ENCODE results near the gene CDK19.
A peak's percentile ranks its signal among the peaks of the same experiment; 100 is the strongest.

CDK19 gene

GRCh38 chr6:110815411-110816409 lies at the start of gene CDK19:
Gene CDK19, minus strand, starts transcription at chr6:110815469. Its CDS starts 333 bp downstream, at chr6:110815136.
- peak; percentile 92 for ATAC-seq
- TF ChIP-seq GLIS3 (CRISPR knock-in tag; IDR thresholded peaks at IDR 0.05) (no peak), ZNF70 (CRISPR knock-in tag; IDR thresholded peaks at IDR 0.05) (no peak), POU6F1 (CRISPR knock-in tag; IDR thresholded peaks at IDR 0.05; ENCODE audit: borderline replicate concordance, low read depth) (no peak), ZNF8 (CRISPR knock-in tag; IDR thresholded peaks at IDR 0.05) (no peak), CSDC2 (CRISPR knock-in tag; IDR thresholded peaks at IDR 0.05) (no peak), TOX (CRISPR knock-in tag; IDR thresholded peaks at IDR 0.05; ENCODE audit: borderline replicate concordance) (no peak)

GRCh38 chr6:110864824-110865223 lies 49.6 kb upstream of the CDK19 start:
- ATAC-seq = no peak
- TF ChIP-seq ZNF565 (CRISPR knock-in tag; conservative IDR thresholded peaks at IDR 0.05; ENCODE audit: low read depth) = no peak
- no peak for TF ChIP-seq ZFP3 (CRISPR knock-in tag; IDR thresholded peaks at IDR 0.05)
- TF ChIP-seq ESRRG (CRISPR knock-in tag; IDR thresholded peaks at IDR 0.05) = no peak
- TF ChIP-seq PPARA (CRISPR knock-in tag; IDR thresholded peaks at IDR 0.05; ENCODE audit: borderline replicate concordance) = no peak
- no peak for TF ChIP-seq ZNF70 (CRISPR knock-in tag; IDR thresholded peaks at IDR 0.05)
- no peak for TF ChIP-seq BACH2 (CRISPR knock-in tag; IDR thresholded peaks at IDR 0.05; ENCODE audit: borderline replicate concordance)
- no peak for TF ChIP-seq CSDC2 (CRISPR knock-in tag; IDR thresholded peaks at IDR 0.05)
- no peak for TF ChIP-seq RARB (CRISPR knock-in tag; IDR thresholded peaks at IDR 0.05)
- TF ChIP-seq ZFP30 (CRISPR knock-in tag; IDR thresholded peaks at IDR 0.05) = no peak
- no peak for TF ChIP-seq ZC3H10 (CRISPR knock-in tag; IDR thresholded peaks at IDR 0.05)
- no peak for TF ChIP-seq ISL1 (CRISPR knock-in tag; IDR thresholded peaks at IDR 0.05)
- TF ChIP-seq TCF4 (CRISPR knock-in tag; IDR thresholded peaks at IDR 0.05; ENCODE audit: borderline replicate concordance) = no peak
- no peak for TF ChIP-seq POU6F1 (CRISPR knock-in tag; IDR thresholded peaks at IDR 0.05; ENCODE audit: borderline replicate concordance, low read depth)
- no peak for TF ChIP-seq SNAI2 (CRISPR knock-in tag; IDR thresholded peaks at IDR 0.05)
- TF ChIP-seq CSRNP3 (CRISPR knock-in tag; IDR thresholded peaks at IDR 0.05) = no peak
- no peak for TF ChIP-seq TOX (CRISPR knock-in tag; IDR thresholded peaks at IDR 0.05; ENCODE audit: borderline replicate concordance)
- TF ChIP-seq TSHZ2 (CRISPR knock-in tag; IDR thresholded peaks at IDR 0.05) = no peak

DNA sequence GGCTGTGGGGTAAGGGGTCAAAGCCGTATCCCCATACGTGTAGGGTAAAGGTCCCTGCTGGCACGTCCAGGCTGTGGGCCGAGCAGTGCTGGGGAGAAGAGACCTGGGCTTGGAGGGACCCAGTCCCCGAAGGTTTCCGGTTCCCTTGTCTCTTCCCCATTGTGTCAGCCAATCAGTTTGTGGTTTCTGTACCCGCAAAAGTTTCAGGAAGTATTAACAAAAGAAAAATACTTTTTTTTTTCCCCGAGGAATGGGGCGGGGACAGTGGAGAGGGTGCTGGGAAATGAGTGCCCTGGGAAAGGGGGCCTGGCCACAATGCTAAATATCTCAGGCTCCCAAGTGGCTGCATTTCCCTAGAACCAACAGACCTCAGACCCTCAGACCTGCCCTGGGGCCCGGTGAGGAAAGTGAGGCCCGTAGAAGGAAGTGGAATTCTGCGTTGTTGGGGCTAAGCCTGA lies 44.1 kb upstream of the CDK19 start:
- no peak for ATAC-seq
- TF ChIP-seq ZFP3 (CRISPR knock-in tag; IDR thresholded peaks at IDR 0.05) (no peak), ZNF8 (CRISPR knock-in tag; IDR thresholded peaks at IDR 0.05) (no peak), GLIS3 (CRISPR knock-in tag; IDR thresholded peaks at IDR 0.05) (no peak), CSRNP3 (CRISPR knock-in tag; IDR thresholded peaks at IDR 0.05) (no peak), OSR1 (CRISPR knock-in tag; IDR thresholded peaks at IDR 0.05) (no peak), CSDC2 (CRISPR knock-in tag; IDR thresholded peaks at IDR 0.05) (no peak), ZFP30 (CRISPR knock-in tag; IDR thresholded peaks at IDR 0.05) (no peak), ARNTL (CRISPR knock-in tag; IDR thresholded peaks at IDR 0.05; ENCODE audit: borderline replicate concordance, low read depth) (no peak), RARB (CRISPR knock-in tag; IDR thresholded peaks at IDR 0.05) (no peak), ZC3H10 (CRISPR knock-in tag; IDR thresholded peaks at IDR 0.05) (no peak), SNAI2 (CRISPR knock-in tag; IDR thresholded peaks at IDR 0.05) (no peak), TOX (CRISPR knock-in tag; IDR thresholded peaks at IDR 0.05; ENCODE audit: borderline replicate concordance) (no peak), ZNF565 (CRISPR knock-in tag; conservative IDR thresholded peaks at IDR 0.05; ENCODE audit: low read depth) (no peak)
